Smooth muscle cell (in vitro differentiated cells): ENCODE data around the gene PAK6. TPM values are rescaled to one million over a fixed set of nuclear protein-coding genes. Genes with fewer than 3 reads are reported as not detected.

Experiments used
- DNase-seq: peaks from one replicate; lab custom pipeline; 2025; ENCODE audit not compliant: unreplicated experiment; lab: John Stamatoyannopoulos, UW
- H2AFZ ChIP-seq: fragments of 200-600 bp; sonication (generic); 2 replicates; pipeline ENCODE4 v1.6.0; 2016; ENCODE audit warnings: antibody characterized with exemption, low read depth, mild to moderate bottlenecking
- H3F3A ChIP-seq: fragments of 200-600 bp; sonication (generic); 2 replicates; pipeline ENCODE4 v1.6.0; 2017; ENCODE audit warnings: antibody characterized with exemption, low read depth
- H3K27ac ChIP-seq: fragments of 200-600 bp; sonication (generic); 2 replicates; pipeline ENCODE4 v1.5.1; 2016; ENCODE audit warnings: low read depth, mild to moderate bottlenecking
- H3K27me3 ChIP-seq: fragments of 200-600 bp; sonication (generic); 2 replicates; pipeline ENCODE4 v1.6.1; 2016; ENCODE audit warnings: low read depth, mild to moderate bottlenecking
- H3K36me3 ChIP-seq: fragments of 200-600 bp; sonication (generic); 2 replicates; pipeline ENCODE4 v1.5.1; 2016; ENCODE audit warnings: low read depth
- H3K4me1 ChIP-seq: fragments of 200-600 bp; sonication (generic); 2 replicates; pipeline ENCODE4 v1.5.1; 2016; ENCODE audit warnings: low read depth
- H3K4me2 ChIP-seq: fragments of 200-600 bp; sonication (generic); 2 replicates; pipeline ENCODE4 v1.6.0; 2016; ENCODE audit warnings: mild to moderate bottlenecking
- H3K4me3 ChIP-seq: fragments of 200-600 bp; sonication (generic); 2 replicates; pipeline ENCODE4 v1.5.1; 2016; ENCODE audit warnings: mild to moderate bottlenecking
- H3K79me2 ChIP-seq: fragments of 200-600 bp; sonication (generic); 2 replicates; pipeline ENCODE4 v1.6.0; 2016; ENCODE audit warnings: low read depth, mild to moderate bottlenecking
- H3K9ac ChIP-seq: fragments of 200-600 bp; sonication (generic); 2 replicates; pipeline ENCODE4 v1.6.0; 2016; ENCODE audit warnings: low read depth
- H3K9me3 ChIP-seq: fragments of 200-600 bp; sonication (generic); replicated peaks from 2 replicates; pipeline ENCODE4 v1.5.1; 2016; ENCODE audit warnings: low read depth
- H4K20me1 ChIP-seq: fragments of 200-600 bp; sonication (generic); 2 replicates; pipeline ENCODE4 v1.6.0; 2016; ENCODE audit warnings: low read depth
- CTCF ChIP-seq: fragments of 200-600 bp; sonication (generic); IDR thresholded peaks from 2 replicates; pipeline ENCODE4 v1.5.1; 2017; ENCODE audit warnings: borderline replicate concordance, mild to moderate bottlenecking, antibody characterized with exemption; ENCODE audit not compliant: insufficient read depth, poor library complexity, severe bottlenecking
- WGBS: methylation state at CpG from one replicate; pipeline ENCODE4 v1.1.7; 2016; ENCODE audit warnings: low lambda C conversion rate; 5-methylcytosine and 5-hydroxymethylcytosine counted together
- polyA plus RNA-seq: library from polyadenylated mRNA; unstranded; fragments of >200 nt; fragmentation: Nextera tagmentation; extraction: Ambion mirVana; gene quantifications from 2 replicates; pipeline ENCODE4 v1.2.1, GENCODE V29; 2016
- total RNA-seq: library from RNA; depleted of rRNA; stranded (reverse); fragments of >200 nt; gene quantifications from 2 replicates; pipeline ENCODE4 v1.2.3, GENCODE V29; 2014

Gene PAK6
- total and polyA plus RNA-seq, 2 experiments from 2014 or later = 0.29 to 1.6 TPM

GRCh38 chr15:40242601-40243000, 3.7 kb downstream of the PAK6 start:
- no peaks in the 10 kb centered on the region for H3K36me3 ChIP-seq
- peaks cover 12% of the 10 kb centered on the region for H3K27me3 ChIP-seq
- H3F3A ChIP-seq = no peaks in the 10 kb centered on the region
- DNase-seq = no peak
- TF ChIP-seq CTCF = no peak
- no peak overlapping the region for H2AFZ ChIP-seq
- no peak overlapping the region for H3K4me3 ChIP-seq
- no peaks in the 10 kb centered on the region for H4K20me1 ChIP-seq
- H3K4me2 ChIP-seq = no peak overlapping the region
- no peaks in the 10 kb centered on the region for H3K9me3 ChIP-seq
- peaks cover 5% of the 10 kb centered on the region for H3K4me1 ChIP-seq
- WGBS = 95% methylated on average over 5 of the region's 5 CpGs
- H3K9ac ChIP-seq = no peak overlapping the region
- no peaks in the 10 kb centered on the region for H3K79me2 ChIP-seq
- no peak overlapping the region for H3K27ac ChIP-seq

- TF ChIP-seq CTCF = no peak
- Histone ChIP-seq H3K9me3 (no peaks in the 10 kb centered on the region), H3F3A (no peaks in the 10 kb centered on the region), H3K79me2 (no peaks in the 10 kb centered on the region), H3K27ac (no peak overlapping the region), H3K36me3 (no peaks in the 10 kb centered on the region), H2AFZ (no peak overlapping the region), H3K4me3 (no peak overlapping the region), H3K4me2 (no peak overlapping the region), H4K20me1 (no peaks in the 10 kb centered on the region), H3K27me3 (peaks cover 5% of the 10 kb centered on the region), H3K4me1 (peaks cover 5% of the 10 kb centered on the region), H3K9ac (no peak overlapping the region)
- WGBS = 78% methylated on average over 9 of the region's 9 CpGs
- DNase-seq = no peak
These were observed 4.4 kb downstream of the PAK6 start for GRCh38 chr15:40243126-40243810.

- no peaks in the 10 kb centered on the region for H4K20me1 ChIP-seq
- no peak for DNase-seq
- no peaks in the 10 kb centered on the region for H3K9me3 ChIP-seq
- no peak overlapping the region for H2AFZ ChIP-seq
- H3K4me2 ChIP-seq = no peak overlapping the region
- no peak overlapping the region for H3K4me3 ChIP-seq
- H3K4me1 ChIP-seq = no peaks in the 10 kb centered on the region
- H3K79me2 ChIP-seq = no peaks in the 10 kb centered on the region
- H3K27ac ChIP-seq = no peak overlapping the region
- TF ChIP-seq CTCF = no peak
- no peaks in the 10 kb centered on the region for H3F3A ChIP-seq
- no peak overlapping the region for H3K9ac ChIP-seq
- H3K27me3 ChIP-seq = no peaks in the 10 kb centered on the region
- WGBS = 63% methylated on average over 5 of the region's 5 CpGs
- H3K36me3 ChIP-seq = no peaks in the 10 kb centered on the region
These were observed 6.2 kb downstream of the PAK6 start for GRCh38 chr15:40244961-40245523.
